ENCODE data around the gene GSN.

DNA sequence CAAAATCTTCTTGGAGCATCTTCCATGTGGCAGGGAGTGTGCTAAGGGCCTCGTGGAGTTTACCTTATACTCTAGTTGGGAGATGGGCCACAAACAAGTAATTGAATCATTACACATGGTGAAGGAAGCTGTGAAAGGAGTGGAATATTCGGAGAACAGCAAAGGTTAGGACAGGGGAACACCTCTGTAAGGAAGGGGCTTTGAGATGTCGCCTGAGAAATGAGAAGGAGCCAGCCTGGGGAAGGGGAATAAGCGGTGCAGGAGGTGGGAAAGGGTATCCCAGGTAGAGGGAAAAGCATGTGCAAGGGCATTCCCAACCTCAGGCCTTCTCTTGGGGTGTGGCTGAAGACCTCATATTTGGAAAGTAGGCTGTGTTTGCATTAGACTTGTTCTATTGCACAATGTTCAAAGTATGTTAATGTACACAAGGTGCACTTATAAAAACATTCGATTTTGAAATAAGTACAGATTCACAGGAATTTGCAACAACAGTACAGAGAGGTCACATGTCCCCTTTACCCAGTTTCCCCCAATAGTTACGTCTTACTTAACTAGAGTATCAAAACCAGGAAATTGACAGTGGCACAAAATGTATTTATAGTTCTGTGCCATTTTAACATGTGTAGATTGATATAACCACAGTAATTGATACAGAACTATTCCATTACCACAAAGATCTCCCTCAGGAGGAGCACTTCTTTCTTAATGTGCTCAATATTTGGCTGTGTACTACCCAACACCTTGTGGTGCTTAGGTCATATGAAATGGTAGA, 104.5 kb downstream of the GSN start:
- TF ChIP-seq POLR2A (IDR thresholded peaks at IDR 0.05) (no peak), POLR2AphosphoS5 (IDR thresholded peaks at IDR 0.05) (no peak)
- TF ChIP-seq, protein P1, sequence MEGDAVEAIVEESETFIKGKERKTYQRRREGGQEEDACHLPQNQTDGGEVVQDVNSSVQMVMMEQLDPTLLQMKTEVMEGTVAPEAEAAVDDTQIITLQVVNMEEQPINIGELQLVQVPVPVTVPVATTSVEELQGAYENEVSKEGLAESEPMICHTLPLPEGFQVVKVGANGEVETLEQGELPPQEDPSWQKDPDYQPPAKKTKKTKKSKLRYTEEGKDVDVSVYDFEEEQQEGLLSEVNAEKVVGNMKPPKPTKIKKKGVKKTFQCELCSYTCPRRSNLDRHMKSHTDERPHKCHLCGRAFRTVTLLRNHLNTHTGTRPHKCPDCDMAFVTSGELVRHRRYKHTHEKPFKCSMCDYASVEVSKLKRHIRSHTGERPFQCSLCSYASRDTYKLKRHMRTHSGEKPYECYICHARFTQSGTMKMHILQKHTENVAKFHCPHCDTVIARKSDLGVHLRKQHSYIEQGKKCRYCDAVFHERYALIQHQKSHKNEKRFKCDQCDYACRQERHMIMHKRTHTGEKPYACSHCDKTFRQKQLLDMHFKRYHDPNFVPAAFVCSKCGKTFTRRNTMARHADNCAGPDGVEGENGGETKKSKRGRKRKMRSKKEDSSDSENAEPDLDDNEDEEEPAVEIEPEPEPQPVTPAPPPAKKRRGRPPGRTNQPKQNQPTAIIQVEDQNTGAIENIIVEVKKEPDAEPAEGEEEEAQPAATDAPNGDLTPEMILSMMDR (IDR thresholded peaks at IDR 0.05), result no peak

Data from breast epithelium (tissue), 3 donors.